HG03439 (cell line): ENCODE results near the gene B4GALNT4.
"Not testable (repeated sequence)": the region's sequence is repeated elsewhere in the genome, so short reads cannot be mapped to it uniquely, and the experiment has no call there.

ENCODE experiments used
- ATAC-seq: cut with Tn5 transposase; IDR thresholded peaks from one replicate; pipeline ENCODE4 v1.9.1; 2021; ENCODE audit warnings: mild to moderate bottlenecking, moderate library complexity; ENCODE audit not compliant: unreplicated experiment

Gene B4GALNT4

GRCh38 chr11:369336-370018, at the start of gene B4GALNT4:
Gene B4GALNT4, plus strand, starts transcription at chr11:369499. Its CDS starts 305 bp downstream, at chr11:369804.
- ATAC-seq = no peak

GRCh38 chr11:319888-320273, 49.4 kb upstream of the B4GALNT4 start:
- ATAC-seq = not testable (repeated sequence)

- ATAC-seq = no peak
These were observed 45.1 kb upstream of the B4GALNT4 start for GRCh38 chr11:324156-324555.

GRCh38 chr11:324593-325517, 44.4 kb upstream of the B4GALNT4 start:
- not testable (repeated sequence) for ATAC-seq

GRCh38 chr11:325796-326591, 43.3 kb upstream of the B4GALNT4 start:
- no peak for ATAC-seq

GRCh38 chr11:326592-326841, 42.8 kb upstream of the B4GALNT4 start:
- ATAC-seq = no peak

GRCh38 chr11:326842-327580, 42.3 kb upstream of the B4GALNT4 start:
- peak; percentile 43 for ATAC-seq

- no peak for ATAC-seq
These were observed 41.7 kb upstream of the B4GALNT4 start for GRCh38 chr11:327581-327923.

GRCh38 chr11:328012-328411, 41.3 kb upstream of the B4GALNT4 start:
- ATAC-seq = no peak

GRCh38 chr11:328516-329100, 40.7 kb upstream of the B4GALNT4 start:
- ATAC-seq = not testable (repeated sequence)

GRCh38 chr11:329886-330253, 39.4 kb upstream of the B4GALNT4 start:
- no peak for ATAC-seq

- ATAC-seq = no peak
These were observed 39.0 kb upstream of the B4GALNT4 start for GRCh38 chr11:330307-330693.

- no peak for ATAC-seq
These were observed 38.5 kb upstream of the B4GALNT4 start for GRCh38 chr11:330694-331357.

- ATAC-seq = no peak
These were observed 37.8 kb upstream of the B4GALNT4 start for GRCh38 chr11:331358-332060.

GRCh38 chr11:332651-333480, 36.4 kb upstream of the B4GALNT4 start:
- no peak for ATAC-seq

- not testable (repeated sequence) for ATAC-seq
These were observed 35.6 kb upstream of the B4GALNT4 start for GRCh38 chr11:333616-334263.

GRCh38 chr11:334264-334994, 34.9 kb upstream of the B4GALNT4 start:
- no peak for ATAC-seq
